HepG2 (cell line): ENCODE measurements around the gene LAMA1. TPM values are rescaled to one million over a fixed set of nuclear protein-coding genes. Genes with fewer than 3 reads are reported as not detected.

Source experiments
- ATAC-seq: fragments of 200-7000 bp; cut with Tn5 transposase; 3 replicates; pipeline ENCODE4 v1.9.1; 2020; ENCODE audit warnings: mild to moderate bottlenecking, moderate library complexity
- BruUV-seq: library from RNA; stranded (reverse); fragments of 400-500 nt; replicated peaks from 2 replicates; lab custom pipeline; 2021; lab: Mats Ljungman, UMichigan
- CTCF ChIA-PET: fragments of 300-600 bp; formaldehyde crosslinking; extraction: SDS; loops from one replicate; lab custom pipeline; 2021; ENCODE audit warnings: low total read pairs, inconsistent platforms, low intra/inter-chr PET ratio; lab: Yijun Ruan, JAX
- POLR2A ChIA-PET: fragments of 350-600 bp; sonication (Branson Sonifier 250); formaldehyde crosslinking; loops from one replicate; lab custom pipeline; 2020; ENCODE audit warnings: antibody characterized with exemption, inconsistent platforms; lab: Yijun Ruan, JAX
- DNase-seq: peaks from one replicate; pipeline ENCODE4 v3.0.0-alpha.2; 2015; ENCODE audit warnings: low spot score
- FAIRE-seq: peaks from 3 replicates; lab custom pipeline; 2011; peaks lifted over from hg19 to GRCh38; lab: Jason Lieb, UNC
- H2AFZ ChIP-seq: one replicate; pipeline ENCODE4 v1.6.1; 2011; ENCODE audit warnings: low read length, inconsistent platforms
- H3K27ac ChIP-seq: fragments of 300-600 bp; 3 replicates; pipeline ENCODE4 v1.8.0; 2011; ENCODE audit warnings: mixed run types, mild to moderate bottlenecking, mixed read lengths, low read length, inconsistent platforms; ENCODE audit not compliant: insufficient read depth; ENCODE audit errors: extremely low read length
- H3K27me3 ChIP-seq, 2 experiments: fragments of 200-600 bp in 1 of 2; 2 replicates in 1 of 2; 3 replicates in 1 of 2; pipeline versions ENCODE4 v1.6.0 to v1.8.0; 2011; ENCODE audit warnings: low read length in 2 of 2, mild to moderate bottlenecking in 2 of 2, moderate library complexity in 2 of 2, inconsistent platforms in 1 of 2; ENCODE audit not compliant: insufficient read depth in 2 of 2, control insufficient read depth in 1 of 2
- H3K36me3 ChIP-seq, 2 experiments: fragments of 200-600 bp in 1 of 2; replicated peaks in 1 of 2; 2 replicates in 1 of 2; 3 replicates in 1 of 2; pipeline versions ENCODE4 v1.5.1 to v1.8.0; 2011; ENCODE audit warnings: low read length in 2 of 2, inconsistent platforms in 1 of 2; ENCODE audit not compliant: insufficient read depth in 2 of 2, control insufficient read depth in 1 of 2
- H3K4me1 ChIP-seq: 2 replicates; pipeline ENCODE4 v1.5.1; 2012; ENCODE audit warnings: low read length, inconsistent platforms; ENCODE audit not compliant: insufficient read depth
- H3K4me2 ChIP-seq: 2 replicates; pipeline ENCODE4 v1.6.0; 2011; ENCODE audit warnings: low read depth, low read length, inconsistent platforms
- H3K4me3 ChIP-seq, 3 experiments: fragments of 200-600 bp in 1 of 3; sonication (generic), shearing (Covaris generic) in 1 of 3; replicated peaks in 1 of 3; 2 replicates each; pipeline ENCODE4 v1.5.1; 2011 to 2016; ENCODE audit warnings: low read length in 3 of 3, inconsistent platforms in 2 of 3, low read depth in 2 of 3, mild to moderate bottlenecking in 2 of 3, control low read depth in 1 of 3, mixed read lengths in 1 of 3; ENCODE audit not compliant: insufficient read depth in 1 of 3
- H3K79me2 ChIP-seq: one replicate; pipeline ENCODE4 v1.6.1; 2011; ENCODE audit warnings: low read length, inconsistent platforms; ENCODE audit not compliant: insufficient read depth
- H3K9ac ChIP-seq: 2 replicates; pipeline ENCODE4 v1.6.0; 2011; ENCODE audit warnings: mild to moderate bottlenecking, low read depth, low read length, inconsistent platforms; ENCODE audit not compliant: insufficient read depth
- H3K9me3 ChIP-seq: 2 replicates; pipeline ENCODE4 v1.5.1; 2012; ENCODE audit warnings: mild to moderate bottlenecking, low read length
- H4K20me1 ChIP-seq: 2 replicates; pipeline ENCODE4 v1.6.0; 2011; ENCODE audit warnings: inconsistent platforms, mild to moderate bottlenecking, low read length, moderate library complexity; ENCODE audit not compliant: insufficient read depth
- GABPA ChIP-seq, 2 experiments: IDR thresholded peaks; 2 replicates each; pipeline ENCODE4 v1.6.1; 2011 to 2016; ENCODE audit warnings: low read depth in 2 of 2, low read length in 1 of 2, missing biosample characterization in 1 of 2, missing genetic modification characterization in 1 of 2
- GABPB1 ChIP-seq: IDR thresholded peaks from 2 replicates; pipeline ENCODE4 v1.6.1; 2016; ENCODE audit warnings: mild to moderate bottlenecking, missing genetic modification reagents, moderate library complexity, missing compliant biosample characterization
- HDAC1 ChIP-seq: sonication (generic); formaldehyde crosslinking; IDR thresholded peaks from 2 replicates; pipeline ENCODE4 v1.5.1; 2020; ENCODE audit warnings: mild to moderate bottlenecking, missing genetic modification reagents
- MAFF ChIP-seq: IDR thresholded peaks from 2 replicates; pipeline ENCODE4 v1.6.1; 2011; ENCODE audit warnings: low read depth, low read length, improper control_type of control experiment
- MYC ChIP-seq: sonication (generic); formaldehyde crosslinking; IDR thresholded peaks from 2 replicates; pipeline ENCODE4 v1.9.0; 2021; ENCODE audit warnings: missing genetic modification reagents, borderline replicate concordance
- PCBP2 ChIP-seq: fragments of 200-400 bp; formaldehyde crosslinking; optimal IDR thresholded peaks from 2 replicates; pipeline ENCODE3; 2018; ENCODE audit warnings: low read length, low read depth; ENCODE audit not compliant: poor library complexity, severe bottlenecking
- POLR2A ChIP-seq, 2 experiments: IDR thresholded peaks; 2 replicates each; pipeline ENCODE4 v1.6.1; 2011; ENCODE audit warnings: low read depth in 2 of 2, low read length in 2 of 2, mild to moderate bottlenecking in 1 of 2, moderate library complexity in 1 of 2; ENCODE audit not compliant: insufficient read depth in 1 of 2
- POLR2AphosphoS5 ChIP-seq: IDR thresholded peaks from 2 replicates; pipeline ENCODE4 v1.6.1; 2012; ENCODE audit warnings: low read depth, low read length
- ZMYM4 ChIP-seq: sonication (generic); formaldehyde crosslinking; IDR thresholded peaks from 2 replicates; pipeline ENCODE4 v1.8.1; 2023; ENCODE audit warnings: mild to moderate bottlenecking, missing genetic modification reagents
- ZNF460 ChIP-seq: sonication (generic); formaldehyde crosslinking; IDR thresholded peaks from 2 replicates; pipeline ENCODE4 v1.5.1; 2020; ENCODE audit warnings: missing genetic modification reagents, mild to moderate bottlenecking, borderline replicate concordance
- WGBS: methylation state at CpG from one replicate; pipeline ENCODE4 v1.1.6; 2017; ENCODE audit warnings: low lambda C conversion rate; 5-methylcytosine and 5-hydroxymethylcytosine counted together
- in situ Hi-C: cut with HindIII; loops from 2 replicates; pipeline ENCODE4 v1.10.0; 2017; ENCODE audit warnings: low pct_unique_long_range_greater_than_20kb; ENCODE audit not compliant: extremely low pct_ligation_motif_present
- intact Hi-C: fragments of 100-400 bp; cut with micrococcal nuclease; formaldehyde crosslinking; loops from one replicate; pipeline ENCODE4 v1.10.0; 2022; ENCODE audit not compliant: unreplicated experiment
- polyA plus RNA-seq, 8 experiments: library from polyadenylated mRNA; depleted of rRNA in 3 of 8; stranded (reverse) in 7 of 8; unstranded in 1 of 8; fragments of >200 nt; fragmentation: Illumina TruSeq in 4 of 8; extraction: Trizol in 4 of 8; gene quantifications; 2 replicates each; pipeline versions ENCODE4 v1.2.1 to v1.2.3, GENCODE V29; 2011 to 2016; ENCODE audit warnings: low read depth in 4 of 8, missing spikeins in 1 of 8, mixed read lengths in 1 of 8; ENCODE audit not compliant: insufficient read depth in 1 of 8
- total RNA-seq, 5 experiments: library from RNA; depleted of rRNA; stranded (reverse); fragments of >200 nt; fragmentation: Illumina TruSeq; extraction: Trizol; gene quantifications; 2 replicates each; pipeline ENCODE4 v1.2.3, GENCODE V29; 2016; ENCODE audit warnings: low read depth in 1 of 5
- TF ChIP-seq, protein P1 (sequence below): IDR thresholded peaks from 2 replicates; pipeline ENCODE4 v1.6.1; 2016; ENCODE audit warnings: low read depth, control low read depth
- TF ChIP-seq, protein P2 (sequence below): sonication (generic); formaldehyde crosslinking; IDR thresholded peaks from 2 replicates; pipeline ENCODE4 v1.5.1; 2020; ENCODE audit warnings: mild to moderate bottlenecking, missing genetic modification reagents, moderate library complexity
- TF ChIP-seq, protein P3 (sequence below): IDR thresholded peaks from 2 replicates; pipeline ENCODE4 v1.6.1; 2016; ENCODE audit warnings: missing genetic modification reagents, missing compliant biosample characterization
- TF ChIP-seq, protein P4 (sequence below): sonication (generic); formaldehyde crosslinking; IDR thresholded peaks from 2 replicates; pipeline ENCODE4 v1.4.0; 2020; ENCODE audit warnings: mild to moderate bottlenecking, missing genetic modification reagents
- TF ChIP-seq, protein P5 (sequence below): IDR thresholded peaks from 2 replicates; pipeline ENCODE4 v1.6.1; 2012; ENCODE audit warnings: inconsistent platforms

The LAMA1 gene
- total and polyA plus RNA-seq, 2 of the 13 experiments (the other 11 are each of a cell fraction or from before 2014, with no cell fraction given): 0.05 to 0.44 TPM

DNA sequence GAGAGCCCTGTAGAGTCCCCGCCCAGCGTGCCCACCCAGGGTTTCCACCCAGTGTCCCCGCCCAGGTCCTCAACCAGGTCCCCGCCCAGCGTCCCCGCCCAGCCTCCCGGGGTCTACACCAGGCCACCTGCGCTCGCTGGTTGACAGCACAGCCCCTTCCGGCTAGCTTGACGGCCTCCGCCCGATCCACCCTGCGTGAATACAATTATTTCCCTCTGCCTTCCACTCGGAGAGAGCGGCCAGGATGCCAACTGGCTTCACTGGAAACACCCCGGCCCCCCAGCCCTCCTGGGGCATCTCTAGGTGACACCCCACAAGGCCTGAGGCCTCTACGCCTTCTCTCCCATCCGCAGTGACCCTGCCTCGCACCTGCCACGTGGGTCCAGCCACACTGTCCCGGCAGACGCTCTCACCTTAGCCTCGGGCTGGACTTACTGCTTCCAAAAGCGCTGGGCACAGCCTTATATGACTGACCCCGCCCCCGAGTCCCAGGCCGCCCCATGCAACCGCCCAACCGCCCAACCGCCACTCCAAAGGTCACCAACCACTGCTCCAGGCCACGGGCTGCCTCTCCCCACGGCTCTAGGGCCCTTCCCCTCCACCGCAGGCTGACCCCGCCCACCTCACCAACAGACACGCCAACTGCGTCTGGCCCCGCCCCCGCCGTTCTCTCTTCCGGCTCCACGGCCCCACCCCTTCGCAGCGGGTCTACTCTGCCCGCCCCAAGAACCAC, 188.1 kb downstream of the LAMA1 start:
- CTCF ChIA-PET: no interaction called here
- H3K27me3 ChIP-seq: no peaks in the 10 kb centered on the region
- FAIRE-seq: no peak
- intact Hi-C loops: no loop called here
- TF ChIP-seq MYC (CRISPR knock-in tag): peak; percentile 50; the same call in 1 of the 2 replicates
- TF ChIP-seq, protein P1, sequence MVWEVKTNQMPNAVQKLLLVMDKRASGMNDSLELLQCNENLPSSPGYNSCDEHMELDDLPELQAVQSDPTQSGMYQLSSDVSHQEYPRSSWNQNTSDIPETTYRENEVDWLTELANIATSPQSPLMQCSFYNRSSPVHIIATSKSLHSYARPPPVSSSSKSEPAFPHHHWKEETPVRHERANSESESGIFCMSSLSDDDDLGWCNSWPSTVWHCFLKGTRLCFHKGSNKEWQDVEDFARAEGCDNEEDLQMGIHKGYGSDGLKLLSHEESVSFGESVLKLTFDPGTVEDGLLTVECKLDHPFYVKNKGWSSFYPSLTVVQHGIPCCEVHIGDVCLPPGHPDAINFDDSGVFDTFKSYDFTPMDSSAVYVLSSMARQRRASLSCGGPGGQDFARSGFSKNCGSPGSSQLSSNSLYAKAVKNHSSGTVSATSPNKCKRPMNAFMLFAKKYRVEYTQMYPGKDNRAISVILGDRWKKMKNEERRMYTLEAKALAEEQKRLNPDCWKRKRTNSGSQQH (CRISPR knock-in tag): no peak
- TF ChIP-seq HDAC1 (CRISPR knock-in tag): no peak
- TF ChIP-seq GABPB1: peak; percentile 50
- TF ChIP-seq, protein P2, sequence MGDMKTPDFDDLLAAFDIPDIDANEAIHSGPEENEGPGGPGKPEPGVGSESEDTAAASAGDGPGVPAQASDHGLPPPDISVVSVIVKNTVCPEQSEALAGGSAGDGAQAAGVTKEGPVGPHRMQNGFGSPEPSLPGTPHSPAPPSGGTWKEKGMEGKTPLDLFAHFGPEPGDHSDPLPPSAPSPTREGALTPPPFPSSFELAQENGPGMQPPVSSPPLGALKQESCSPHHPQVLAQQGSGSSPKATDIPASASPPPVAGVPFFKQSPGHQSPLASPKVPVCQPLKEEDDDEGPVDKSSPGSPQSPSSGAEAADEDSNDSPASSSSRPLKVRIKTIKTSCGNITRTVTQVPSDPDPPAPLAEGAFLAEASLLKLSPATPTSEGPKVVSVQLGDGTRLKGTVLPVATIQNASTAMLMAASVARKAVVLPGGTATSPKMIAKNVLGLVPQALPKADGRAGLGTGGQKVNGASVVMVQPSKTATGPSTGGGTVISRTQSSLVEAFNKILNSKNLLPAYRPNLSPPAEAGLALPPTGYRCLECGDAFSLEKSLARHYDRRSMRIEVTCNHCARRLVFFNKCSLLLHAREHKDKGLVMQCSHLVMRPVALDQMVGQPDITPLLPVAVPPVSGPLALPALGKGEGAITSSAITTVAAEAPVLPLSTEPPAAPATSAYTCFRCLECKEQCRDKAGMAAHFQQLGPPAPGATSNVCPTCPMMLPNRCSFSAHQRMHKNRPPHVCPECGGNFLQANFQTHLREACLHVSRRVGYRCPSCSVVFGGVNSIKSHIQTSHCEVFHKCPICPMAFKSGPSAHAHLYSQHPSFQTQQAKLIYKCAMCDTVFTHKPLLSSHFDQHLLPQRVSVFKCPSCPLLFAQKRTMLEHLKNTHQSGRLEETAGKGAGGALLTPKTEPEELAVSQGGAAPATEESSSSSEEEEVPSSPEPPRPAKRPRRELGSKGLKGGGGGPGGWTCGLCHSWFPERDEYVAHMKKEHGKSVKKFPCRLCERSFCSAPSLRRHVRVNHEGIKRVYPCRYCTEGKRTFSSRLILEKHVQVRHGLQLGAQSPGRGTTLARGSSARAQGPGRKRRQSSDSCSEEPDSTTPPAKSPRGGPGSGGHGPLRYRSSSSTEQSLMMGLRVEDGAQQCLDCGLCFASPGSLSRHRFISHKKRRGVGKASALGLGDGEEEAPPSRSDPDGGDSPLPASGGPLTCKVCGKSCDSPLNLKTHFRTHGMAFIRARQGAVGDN (CRISPR knock-in tag): peak; percentile 64
- TF ChIP-seq GABPA (IDR thresholded peaks at IDR 0.05; ENCODE audit: low read depth, low read length): no peak
- 0 out of 2 replicates have a peak, but pooled peaks have one; percentile 33 for TF ChIP-seq GABPA (CRISPR knock-in tag; IDR thresholded peaks at IDR 0.05; ENCODE audit: low read depth)
- TF ChIP-seq PCBP2: no peak
- TF ChIP-seq ZNF460 (CRISPR knock-in tag): no peak
- no peak for TF ChIP-seq MAFF
- peak; percentile 42; the same call in 1 of the 2 replicates for TF ChIP-seq ZMYM4
- TF ChIP-seq, protein P3, sequence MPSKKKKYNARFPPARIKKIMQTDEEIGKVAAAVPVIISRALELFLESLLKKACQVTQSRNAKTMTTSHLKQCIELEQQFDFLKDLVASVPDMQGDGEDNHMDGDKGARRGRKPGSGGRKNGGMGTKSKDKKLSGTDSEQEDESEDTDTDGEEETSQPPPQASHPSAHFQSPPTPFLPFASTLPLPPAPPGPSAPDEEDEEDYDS (CRISPR knock-in tag): peak; percentile 29; the same call in 1 of the 2 replicates
- TF ChIP-seq, protein P4, sequence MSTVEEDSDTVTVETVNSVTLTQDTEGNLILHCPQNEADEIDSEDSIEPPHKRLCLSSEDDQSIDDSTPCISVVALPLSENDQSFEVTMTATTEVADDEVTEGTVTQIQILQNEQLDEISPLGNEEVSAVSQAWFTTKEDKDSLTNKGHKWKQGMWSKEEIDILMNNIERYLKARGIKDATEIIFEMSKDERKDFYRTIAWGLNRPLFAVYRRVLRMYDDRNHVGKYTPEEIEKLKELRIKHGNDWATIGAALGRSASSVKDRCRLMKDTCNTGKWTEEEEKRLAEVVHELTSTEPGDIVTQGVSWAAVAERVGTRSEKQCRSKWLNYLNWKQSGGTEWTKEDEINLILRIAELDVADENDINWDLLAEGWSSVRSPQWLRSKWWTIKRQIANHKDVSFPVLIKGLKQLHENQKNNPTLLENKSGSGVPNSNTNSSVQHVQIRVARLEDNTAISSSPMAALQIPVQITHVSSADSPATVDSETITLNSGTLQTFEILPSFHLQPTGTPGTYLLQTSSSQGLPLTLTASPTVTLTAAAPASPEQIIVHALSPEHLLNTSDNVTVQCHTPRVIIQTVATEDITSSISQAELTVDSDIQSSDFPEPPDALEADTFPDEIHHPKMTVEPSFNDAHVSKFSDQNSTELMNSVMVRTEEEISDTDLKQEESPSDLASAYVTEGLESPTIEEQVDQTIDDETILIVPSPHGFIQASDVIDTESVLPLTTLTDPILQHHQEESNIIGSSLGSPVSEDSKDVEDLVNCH (CRISPR knock-in tag): no peak
- peak; percentile 53; the same call in 1 of the 2 replicates for TF ChIP-seq POLR2AphosphoS5
- TF ChIP-seq, protein P5, sequence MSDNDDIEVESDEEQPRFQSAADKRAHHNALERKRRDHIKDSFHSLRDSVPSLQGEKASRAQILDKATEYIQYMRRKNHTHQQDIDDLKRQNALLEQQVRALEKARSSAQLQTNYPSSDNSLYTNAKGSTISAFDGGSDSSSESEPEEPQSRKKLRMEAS: peak; percentile 62
- peak in 1 of 2 experiments; percentile 53; a peak in 1 of 4 replicates for TF ChIP-seq POLR2A (IDR thresholded peaks at IDR 0.05; ENCODE audit: insufficient read depth in 1 of 2, low read depth in 2 of 2, low read length in 2 of 2)
- TF ChIP-seq, all 625 proteins: peak for 9
- in situ Hi-C loops: loop anchor here (10.0 kb wide), 2 partner anchors 65 to 245 kb away; no protein-coding TSS in a partner anchor
- H3K9ac ChIP-seq: no peak overlapping the region
- WGBS: 61% methylated on average over 39 of the region's 45 CpGs
- H3K79me2 ChIP-seq: no peaks in the 10 kb centered on the region
- no peak overlapping the region for H2AFZ ChIP-seq
- DNase-seq: no peak
- no peaks in the 10 kb centered on the region for H3K9me3 ChIP-seq
- no peaks in the 10 kb centered on the region for H4K20me1 ChIP-seq
- no TSS peak for BruUV-seq
- peak overlapping the region; percentile 45; the same call in 1 of the 2 replicates for H3K4me2 ChIP-seq
- H3K4me3 ChIP-seq: peak overlapping the region in 2 of 3 experiments; percentile 18 to 26; a peak in 2 of 6 replicates
- POLR2A ChIA-PET: no interaction called here
- no peaks in the 10 kb centered on the region for H3K36me3 ChIP-seq
- no peak overlapping the region for H3K27ac ChIP-seq
- H3K4me1 ChIP-seq: peaks cover 28% of the 10 kb centered on the region
- ATAC-seq: peak; percentile 94
